OCI-LY7 (cell line): ENCODE measurements around the gene SYT13. TPM values are rescaled to one million over a fixed set of nuclear protein-coding genes. Genes with fewer than 3 reads are reported as not detected.

Experiments used
- BruUV-seq: library from RNA; stranded (reverse); fragments of 400-500 nt; replicated peaks from 2 replicates; lab custom pipeline; 2021; lab: Mats Ljungman, UMichigan
- CTCF ChIA-PET: fragments of 300-600 bp; sonication (Branson Sonifier 250); formaldehyde crosslinking; loops from one replicate; lab custom pipeline; 2022; ENCODE audit warnings: antibody characterized with exemption; ENCODE audit not compliant: unreplicated experiment; lab: Charles Lee
- POLR2A ChIA-PET: fragments of 300-600 bp; sonication (Branson Sonifier 250); formaldehyde crosslinking; loops from one replicate; lab custom pipeline; 2022; ENCODE audit warnings: antibody characterized with exemption; lab: Charles Lee
- DNase-seq: peaks from one replicate; pipeline ENCODE4 v3.0.0-alpha.2; 2015; ENCODE audit warnings: low spot score
- H2AFZ ChIP-seq: fragments of 200-600 bp; sonication (generic), shearing (Covaris generic); 2 replicates; pipeline ENCODE4 v1.6.1; 2014; ENCODE audit warnings: mild to moderate bottlenecking, antibody characterized with exemption, low read length, moderate library complexity
- H3K27ac ChIP-seq: fragments of 200-600 bp; sonication (generic); 2 replicates; pipeline ENCODE4 v1.5.1; 2014; ENCODE audit warnings: mixed run types, low read depth, mild to moderate bottlenecking, moderate library complexity, low read length, inconsistent platforms; ENCODE audit not compliant: poor library complexity, severe bottlenecking
- H3K36me3 ChIP-seq: fragments of 200-600 bp; sonication (generic); 2 replicates; pipeline ENCODE4 v1.6.1; 2014; ENCODE audit warnings: mild to moderate bottlenecking, antibody characterized with exemption, low read length, moderate library complexity, mixed read lengths; ENCODE audit not compliant: insufficient read depth
- H3K4me1 ChIP-seq: fragments of 200-600 bp; sonication (generic); 2 replicates; pipeline ENCODE4 v1.5.1; 2014; ENCODE audit warnings: mild to moderate bottlenecking, low read length; ENCODE audit not compliant: insufficient read depth, poor library complexity, severe bottlenecking
- H3K4me2 ChIP-seq: fragments of 200-600 bp; sonication (generic); 2 replicates; pipeline ENCODE4 v1.6.1; 2014; ENCODE audit warnings: mild to moderate bottlenecking, low read length
- H3K4me3 ChIP-seq: fragments of 200-600 bp; sonication (generic); 2 replicates; pipeline ENCODE4 v1.5.1; 2014; ENCODE audit warnings: mild to moderate bottlenecking, low read depth, low read length; ENCODE audit not compliant: poor library complexity, severe bottlenecking
- H3K79me2 ChIP-seq: fragments of 200-600 bp; sonication (generic); 2 replicates; pipeline ENCODE4 v1.6.1; 2016; ENCODE audit warnings: low read depth, mild to moderate bottlenecking, low read length, moderate library complexity, mixed read lengths; ENCODE audit not compliant: insufficient read depth
- H3K9me2 ChIP-seq: fragments of 200-600 bp; sonication (generic); 2 replicates; pipeline ENCODE4 v1.6.1; 2016; ENCODE audit warnings: mild to moderate bottlenecking, low read length, mixed read lengths; ENCODE audit not compliant: insufficient read depth
- H3K9me3 ChIP-seq: fragments of 200-600 bp; sonication (generic); 2 replicates; pipeline ENCODE4 v1.6.1; 2014; ENCODE audit warnings: mild to moderate bottlenecking, mixed run types, low read length, mixed read lengths
- H4K20me1 ChIP-seq: fragments of 200-600 bp; sonication (generic); 2 replicates; pipeline ENCODE4 v1.6.1; 2014; ENCODE audit warnings: mild to moderate bottlenecking, antibody characterized with exemption, low read length, moderate library complexity, mixed read lengths; ENCODE audit not compliant: insufficient read depth
- EZH2phosphoT487 ChIP-seq: fragments of 200-600 bp; sonication (generic); IDR thresholded peaks from 2 replicates; pipeline ENCODE4 v1.6.1; 2018; ENCODE audit warnings: low read depth, borderline replicate concordance, mild to moderate bottlenecking, mixed run types, antibody characterized with exemption, low read length, moderate library complexity, mixed read lengths
- intact Hi-C: fragments of 100-400 bp; cut with micrococcal nuclease; formaldehyde crosslinking; loops from one replicate; pipeline ENCODE4 v1.10.0; 2022; ENCODE audit not compliant: unreplicated experiment
- total RNA-seq, 2 experiments: library from RNA; depleted of rRNA in 1 of 2; stranded (reverse); fragments of >200 nt in 1 of 2; shearing (Covaris generic) in 1 of 2; gene quantifications; 2 replicates each; pipeline ENCODE4 v1.2.3, GENCODE V29; 2014 to 2022
- TF ChIP-seq, protein P1 (sequence below): fragments of 200-600 bp; sonication (generic); conservative IDR thresholded peaks from 2 replicates; pipeline ENCODE4 v1.5.1; 2014; ENCODE audit warnings: mild to moderate bottlenecking, antibody characterized with exemption, low read length, moderate library complexity, mixed read lengths

The SYT13 gene
- total RNA-seq, 2 experiments from 2014 or later: not detected

DNA sequence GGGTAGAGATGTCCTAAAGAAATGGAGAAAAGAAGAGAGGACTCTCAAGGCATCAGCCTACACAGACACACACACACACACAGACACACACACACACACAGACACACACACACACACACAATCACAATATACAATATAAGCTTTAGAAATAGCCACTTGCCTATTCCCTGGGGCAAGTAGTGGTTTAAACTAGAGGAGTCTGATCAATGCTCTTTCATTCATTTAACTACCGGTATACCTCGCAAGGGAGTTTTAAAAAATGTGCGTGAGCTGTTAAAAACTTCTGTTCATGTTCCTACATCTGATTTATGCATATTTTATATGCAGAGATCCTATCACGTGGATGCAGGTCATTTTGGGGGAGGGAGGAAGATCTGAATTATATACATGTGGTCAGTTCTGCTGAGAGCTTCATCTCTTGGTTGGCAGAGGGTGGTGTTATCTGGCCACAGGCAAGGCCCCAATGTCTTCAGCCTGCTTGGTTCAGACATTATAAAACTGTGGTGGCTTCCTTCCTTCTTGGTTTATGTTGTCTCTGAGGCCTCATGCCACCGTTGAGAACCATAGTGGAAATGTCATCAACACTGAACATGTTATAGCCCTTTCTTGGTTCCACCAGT, 56.6 kb downstream of the SYT13 start:
- ChIA-PET CTCF (interaction anchor here (0.5 kb wide), 1 partner anchor 318 kb away, joined by 3 read pairs; no protein-coding TSS in a partner anchor), POLR2A (no interaction called here)
- Histone ChIP-seq H2AFZ (no peak overlapping the region), H3K36me3 (no peaks in the 10 kb centered on the region), H3K4me3 (no peak overlapping the region), H3K27ac (no peak overlapping the region), H3K79me2 (no peaks in the 10 kb centered on the region), H3K4me1 (no peaks in the 10 kb centered on the region), H3K9me2 (no peaks in the 10 kb centered on the region), H3K4me2 (no peak overlapping the region), H4K20me1 (no peaks in the 10 kb centered on the region), H3K9me3 (no peaks in the 10 kb centered on the region)
- intact Hi-C loops: no loop called here
- DNase-seq: no peak
- TF ChIP-seq, protein P1, sequence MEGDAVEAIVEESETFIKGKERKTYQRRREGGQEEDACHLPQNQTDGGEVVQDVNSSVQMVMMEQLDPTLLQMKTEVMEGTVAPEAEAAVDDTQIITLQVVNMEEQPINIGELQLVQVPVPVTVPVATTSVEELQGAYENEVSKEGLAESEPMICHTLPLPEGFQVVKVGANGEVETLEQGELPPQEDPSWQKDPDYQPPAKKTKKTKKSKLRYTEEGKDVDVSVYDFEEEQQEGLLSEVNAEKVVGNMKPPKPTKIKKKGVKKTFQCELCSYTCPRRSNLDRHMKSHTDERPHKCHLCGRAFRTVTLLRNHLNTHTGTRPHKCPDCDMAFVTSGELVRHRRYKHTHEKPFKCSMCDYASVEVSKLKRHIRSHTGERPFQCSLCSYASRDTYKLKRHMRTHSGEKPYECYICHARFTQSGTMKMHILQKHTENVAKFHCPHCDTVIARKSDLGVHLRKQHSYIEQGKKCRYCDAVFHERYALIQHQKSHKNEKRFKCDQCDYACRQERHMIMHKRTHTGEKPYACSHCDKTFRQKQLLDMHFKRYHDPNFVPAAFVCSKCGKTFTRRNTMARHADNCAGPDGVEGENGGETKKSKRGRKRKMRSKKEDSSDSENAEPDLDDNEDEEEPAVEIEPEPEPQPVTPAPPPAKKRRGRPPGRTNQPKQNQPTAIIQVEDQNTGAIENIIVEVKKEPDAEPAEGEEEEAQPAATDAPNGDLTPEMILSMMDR: no peak
- no peak for TF ChIP-seq EZH2phosphoT487
- no TSS peak for BruUV-seq

DNA sequence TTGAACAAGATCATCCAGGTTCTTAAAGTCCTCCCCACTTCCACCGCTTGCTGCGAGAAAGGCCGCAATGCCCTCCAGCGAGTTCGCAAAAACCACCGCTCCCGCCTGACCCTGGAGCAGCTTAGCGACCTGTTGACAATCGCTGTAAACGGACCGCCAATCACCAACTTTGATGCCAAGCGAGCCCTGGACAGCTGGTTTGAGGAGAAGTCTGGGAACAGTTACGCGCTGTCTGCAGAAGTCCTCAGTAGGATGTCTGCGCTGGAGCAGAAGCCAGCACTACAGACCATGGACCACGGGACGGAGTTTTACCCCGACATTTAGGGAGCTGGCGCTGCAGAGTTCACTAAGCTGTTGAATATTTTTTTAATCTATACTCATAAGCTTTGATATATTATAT, 58.3 kb downstream of the SYT13 start:
- H3K79me2 ChIP-seq: no peaks in the 10 kb centered on the region
- H2AFZ ChIP-seq: no peak overlapping the region
- no peak overlapping the region for H3K27ac ChIP-seq
- no TSS peak for BruUV-seq
- H3K4me3 ChIP-seq: no peak overlapping the region
- ChIA-PET CTCF (no interaction called here), POLR2A (no interaction called here)
- H3K4me2 ChIP-seq: no peak overlapping the region
- intact Hi-C loops: no loop called here
- TF ChIP-seq, protein P1: no peak
- TF ChIP-seq EZH2phosphoT487: no peak
- H3K9me3 ChIP-seq: no peaks in the 10 kb centered on the region
- H4K20me1 ChIP-seq: no peaks in the 10 kb centered on the region
- no peak for DNase-seq
- no peaks in the 10 kb centered on the region for H3K36me3 ChIP-seq
- no peaks in the 10 kb centered on the region for H3K9me2 ChIP-seq
- no peaks in the 10 kb centered on the region for H3K4me1 ChIP-seq

DNA sequence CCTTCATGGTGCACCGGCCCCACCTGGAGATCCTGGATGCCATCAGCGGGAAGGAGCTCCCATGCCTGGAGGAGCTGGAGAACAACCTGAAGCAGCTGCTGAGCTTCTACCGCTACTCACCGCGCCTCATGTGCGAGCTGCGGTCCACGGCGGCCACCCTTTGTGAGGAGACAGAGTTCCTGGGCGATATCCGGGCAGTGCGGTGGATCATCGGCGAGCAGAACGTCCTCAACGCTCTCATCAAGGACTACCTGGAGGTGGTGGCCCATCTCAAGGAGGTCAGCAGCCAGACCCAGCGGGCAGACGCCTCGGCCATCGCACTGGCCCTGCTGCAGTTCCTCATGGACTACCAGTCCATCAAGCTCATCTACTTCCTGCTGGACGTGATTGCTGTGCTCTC, 59.2 kb downstream of the SYT13 start:
- Histone ChIP-seq H3K27ac (no peak overlapping the region), H3K4me2 (no peak overlapping the region), H4K20me1 (no peaks in the 10 kb centered on the region), H3K36me3 (no peaks in the 10 kb centered on the region), H2AFZ (no peak overlapping the region), H3K4me1 (no peaks in the 10 kb centered on the region), H3K79me2 (no peaks in the 10 kb centered on the region), H3K9me3 (no peaks in the 10 kb centered on the region), H3K9me2 (no peaks in the 10 kb centered on the region), H3K4me3 (no peak overlapping the region)
- ChIA-PET POLR2A (interaction anchor here (0.6 kb wide), 1 partner anchor 37 kb away, joined by 4 read pairs; no protein-coding TSS in a partner anchor), CTCF (no interaction called here)
- intact Hi-C loops: no loop called here
- no peak for DNase-seq
- TF ChIP-seq EZH2phosphoT487: no peak
- TF ChIP-seq, protein P1: no peak
- no TSS peak for BruUV-seq
